Sigmoid colon (tissue), 4 donors: ENCODE measurements around the gene RPS24.

ENCODE experiments used
- CTCF ChIP-seq, 4 experiments: fragments of 450-650 bp in 3 of 4; fragments of 200-600 bp in 1 of 4; IDR thresholded peaks; one replicate each; pipeline ENCODE4 v1.5.1; 2016 to 2019; ENCODE audit warnings: antibody characterized with exemption in 4 of 4, mild to moderate bottlenecking in 3 of 4, moderate library complexity in 2 of 4
- EP300 ChIP-seq, 4 donors: sonication (generic); formaldehyde crosslinking; IDR thresholded peaks; one replicate each; pipeline ENCODE4 v1.6.1; 2017; ENCODE audit warnings: antibody characterized with exemption in 4 of 4
- POLR2A ChIP-seq, 2 donors: fragments of 450-650 bp; IDR thresholded peaks; one replicate each; pipeline ENCODE4 v1.6.1; 2016; ENCODE audit warnings: antibody characterized with exemption in 2 of 2, mild to moderate bottlenecking in 2 of 2, moderate library complexity in 2 of 2
- POLR2AphosphoS5 ChIP-seq, 4 donors: sonication (generic); formaldehyde crosslinking; IDR thresholded peaks; one replicate each; pipeline ENCODE4 v1.6.1; 2017; ENCODE audit warnings: antibody characterized with exemption in 4 of 4

GRCh38 chr10:77984986-77985385 is 48.7 kb upstream of the RPS24 start:
- TF ChIP-seq CTCF (IDR thresholded peaks at IDR 0.05) = no peak
- no peak for TF ChIP-seq POLR2AphosphoS5 (IDR thresholded peaks at IDR 0.05)
- no peak for TF ChIP-seq EP300 (IDR thresholded peaks at IDR 0.05)
- no peak for TF ChIP-seq POLR2A (IDR thresholded peaks at IDR 0.05)
